Endothelial cell of umbilical vein (primary cell): ENCODE data around the gene WDFY3. TPM values are rescaled to one million over a fixed set of nuclear protein-coding genes. Genes with fewer than 3 reads are reported as not detected.

Source experiments
- BruUV-seq: library from RNA; stranded (reverse); fragments of 400-500 nt; replicated peaks from 2 replicates; lab custom pipeline; 2021; lab: Mats Ljungman, UMichigan
- CTCF ChIA-PET: fragments of 300-600, 350-600 bp; sonication (Branson Sonifier 250); formaldehyde crosslinking; loops from one replicate; lab custom pipeline; 2021; ENCODE audit warnings: antibody characterized with exemption, inconsistent platforms; lab: Charles Lee
- POLR2A ChIA-PET: fragments of 300-600, 350-600 bp; sonication (Branson Sonifier 250); formaldehyde crosslinking; loops from one replicate; lab custom pipeline; 2021; ENCODE audit warnings: antibody characterized with exemption, inconsistent platforms; lab: Charles Lee
- DNase-seq: peaks from one replicate; pipeline ENCODE4 v3.0.0-alpha.2; 2011; ENCODE audit warnings: low read depth, low spot score
- FAIRE-seq: peaks from 2 replicates; lab custom pipeline; 2011; peaks lifted over from hg19 to GRCh38; lab: Jason Lieb, UNC
- H2AFZ ChIP-seq: 2 replicates; pipeline ENCODE4 v1.6.0; 2012; ENCODE audit warnings: low read depth, low read length, control low read depth, inconsistent platforms
- H3K27ac ChIP-seq: 2 replicates; pipeline ENCODE4 v1.5.1; 2011; ENCODE audit warnings: low read depth, mild to moderate bottlenecking, control low read depth, low read length, moderate library complexity; ENCODE audit not compliant: insufficient read depth
- H3K27me3 ChIP-seq, 2 experiments: 2 replicates each; pipeline versions ENCODE4 v1.6.0 to v1.6.1; 2011; ENCODE audit warnings: low read length in 2 of 2, mixed read lengths in 1 of 2; ENCODE audit not compliant: control insufficient read depth in 2 of 2, insufficient read depth in 2 of 2
- H3K36me3 ChIP-seq, 2 experiments: 2 replicates in 1 of 2; 3 replicates in 1 of 2; pipeline ENCODE4 v1.5.1; 2011; ENCODE audit warnings: low read length in 2 of 2, mild to moderate bottlenecking in 1 of 2, moderate library complexity in 1 of 2; ENCODE audit not compliant: control insufficient read depth in 2 of 2, insufficient read depth in 2 of 2; ENCODE audit errors: extremely low read depth in 1 of 2
- H3K4me1 ChIP-seq: 3 replicates; pipeline ENCODE4 v1.5.1; 2011; ENCODE audit warnings: mild to moderate bottlenecking, low read length; ENCODE audit not compliant: control insufficient read depth, insufficient read depth; ENCODE audit errors: extremely low read depth
- H3K4me2 ChIP-seq: 2 replicates; pipeline ENCODE4 v1.6.1; 2011; ENCODE audit warnings: low read length, control low read depth, mixed read lengths; ENCODE audit not compliant: insufficient read depth
- H3K4me3 ChIP-seq, 3 experiments: fragments of 200-600 bp in 1 of 3; sonication (generic), shearing (Covaris generic) in 1 of 3; replicated peaks in 1 of 3; 2 replicates each; pipeline ENCODE4 v1.5.1; 2011 to 2016; ENCODE audit warnings: control low read depth in 3 of 3, low read length in 3 of 3, mild to moderate bottlenecking in 2 of 3, inconsistent platforms in 1 of 3, low read depth in 1 of 3, moderate library complexity in 1 of 3; ENCODE audit not compliant: insufficient read depth in 1 of 3
- H3K79me2 ChIP-seq: 2 replicates; pipeline ENCODE4 v1.6.0; 2012; ENCODE audit warnings: low read length, inconsistent platforms; ENCODE audit not compliant: control insufficient read depth, insufficient read depth
- H3K9ac ChIP-seq: replicated peaks from 2 replicates; pipeline ENCODE3; 2011; ENCODE audit warnings: low read length, control low read depth; ENCODE audit not compliant: insufficient read depth; ENCODE audit errors: extremely low read depth
- H3K9me1 ChIP-seq: replicated peaks from 3 replicates; pipeline ENCODE4 v1.6.0; 2011; ENCODE audit warnings: mild to moderate bottlenecking, low read length; ENCODE audit not compliant: control insufficient read depth, insufficient read depth; ENCODE audit errors: extremely low read depth
- H3K9me3 ChIP-seq: replicated peaks from 2 replicates; pipeline ENCODE4 v1.5.1; 2012; ENCODE audit warnings: low read length, inconsistent platforms; ENCODE audit not compliant: control insufficient read depth, insufficient read depth
- H4K20me1 ChIP-seq: replicated peaks from 2 replicates; pipeline ENCODE3; 2011; ENCODE audit warnings: mild to moderate bottlenecking, low read length; ENCODE audit not compliant: control insufficient read depth, insufficient read depth; ENCODE audit errors: extremely low read depth
- EZH2 ChIP-seq: IDR thresholded peaks from 2 replicates; pipeline ENCODE4 v1.6.1; 2012; ENCODE audit warnings: borderline replicate concordance, low read depth, mild to moderate bottlenecking, moderate library complexity, low read length, inconsistent platforms; ENCODE audit not compliant: severe bottlenecking
- FOS ChIP-seq: IDR thresholded peaks from 2 replicates; pipeline ENCODE4 v1.6.1; 2011; ENCODE audit warnings: mild to moderate bottlenecking, low read length, moderate library complexity, borderline replicate concordance; ENCODE audit not compliant: insufficient read depth
- JUN ChIP-seq: IDR thresholded peaks from 2 replicates; pipeline ENCODE4 v1.6.1; 2011; ENCODE audit warnings: borderline replicate concordance, low read depth; ENCODE audit not compliant: insufficient read length, insufficient read depth
- MYC ChIP-seq: IDR thresholded peaks from one replicate; pipeline ENCODE4 v1.6.1; 2011; ENCODE audit warnings: mild to moderate bottlenecking, low read depth, low read length
- POLR2A ChIP-seq: IDR thresholded peaks from 2 replicates; pipeline ENCODE4 v1.6.1; 2012; ENCODE audit warnings: low read depth, mild to moderate bottlenecking, control low read depth, low read length
- dilution Hi-C: fragments of 300-500 bp; cut with MboI; formaldehyde crosslinking; loops from one replicate; pipeline ENCODE4 v1.15.0; 2019; ENCODE audit warnings: low sequenced_read_pairs; ENCODE audit not compliant: extremely low pct_ligation_motif_present
- intact Hi-C: fragments of 100-400 bp; cut with micrococcal nuclease; formaldehyde crosslinking; loops from one replicate; pipeline ENCODE4 v1.10.0; 2022
- polyA plus RNA-seq, 4 experiments: library from polyadenylated mRNA; depleted of rRNA in 3 of 4; stranded (reverse) in 3 of 4; unstranded in 1 of 4; fragments of >200 nt; gene quantifications; 2 replicates each; pipeline versions ENCODE4 v1.2.1 to v1.2.3, GENCODE V29; 2011 to 2012; ENCODE audit warnings: missing spikeins in 1 of 4
- total RNA-seq: library from RNA; stranded (reverse); gene quantifications from 2 replicates; pipeline ENCODE4 v1.2.3, GENCODE V29; 2021
- TF ChIP-seq, protein P1 (sequence below): IDR thresholded peaks from 2 replicates; pipeline ENCODE4 v1.6.1; 2011; ENCODE audit not compliant: insufficient read depth, insufficient read length
- TF ChIP-seq, protein P2 (sequence below), 2 donors: IDR thresholded peaks; 1 replicate in 1 of 2; 2 replicates in 1 of 2; pipeline ENCODE4 v1.5.1; 2011; ENCODE audit warnings: low read length in 2 of 2, mild to moderate bottlenecking in 2 of 2, moderate library complexity in 2 of 2, control low read depth in 1 of 2, inconsistent platforms in 1 of 2, low read depth in 1 of 2; ENCODE audit not compliant: insufficient read depth in 1 of 2; ENCODE audit errors: extremely low read depth in 1 of 2

The WDFY3 gene
- total and polyA plus RNA-seq, 2 donors (not counting 3 experiments of a cell fraction or from before 2014, with no cell fraction given): 37.0 to 113 TPM

DNA sequence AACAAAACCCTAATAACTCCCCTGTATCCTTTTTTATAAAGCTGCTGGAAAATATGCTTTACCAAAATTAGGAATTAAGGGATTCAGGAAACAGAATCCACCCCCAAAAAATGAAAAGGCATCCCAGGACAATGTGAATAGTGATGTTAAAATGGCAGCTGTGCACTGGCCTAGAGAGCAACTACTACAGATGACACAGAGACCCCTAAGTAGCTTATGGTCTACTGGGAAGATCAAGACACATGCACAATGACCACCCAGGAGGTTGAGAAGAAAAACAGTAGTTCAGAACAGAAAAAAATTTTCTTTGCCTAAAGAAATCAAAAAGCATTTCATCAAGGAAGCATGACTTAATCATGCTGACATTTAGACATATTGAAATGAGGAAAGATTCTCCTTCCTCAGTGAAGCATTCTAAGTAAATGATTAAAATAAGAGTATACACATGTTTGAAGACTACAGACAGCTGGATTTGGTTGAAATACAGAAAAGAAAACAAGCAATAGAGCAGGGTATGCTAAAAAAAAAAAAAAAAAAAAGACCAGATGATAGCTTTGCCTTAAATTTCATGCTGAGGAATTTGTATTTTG lies 117.3 kb downstream of the WDFY3 start:
- POLR2A ChIA-PET: no interaction called here
- H3K27ac ChIP-seq: no peak overlapping the region
- intact Hi-C loops: no loop called here

More for the DNA sequence above, 117.3 kb downstream of the WDFY3 start:
- Histone ChIP-seq H3K9ac (no peak overlapping the region), H3K9me3 (no peaks in the 10 kb centered on the region), H3K4me3 (no peak overlapping the region), H3K4me2 (no peak overlapping the region), H3K36me3 (peaks cover 2 to 8% of the 10 kb centered on the region in 2 experiments), H4K20me1 (no peaks in the 10 kb centered on the region), H3K4me1 (peaks cover 10% of the 10 kb centered on the region), H3K27me3 (no peaks in the 10 kb centered on the region), H3K9me1 (no peaks in the 10 kb centered on the region), H3K79me2 (peaks cover 68% of the 10 kb centered on the region), H2AFZ (no peak overlapping the region)
- dilution Hi-C loops: no loop called here
- FAIRE-seq: no peak
- DNase-seq: no peak
- TF ChIP-seq FOS: no peak
- TF ChIP-seq EZH2: no peak
- no peak for TF ChIP-seq MYC
- TF ChIP-seq, protein P1, sequence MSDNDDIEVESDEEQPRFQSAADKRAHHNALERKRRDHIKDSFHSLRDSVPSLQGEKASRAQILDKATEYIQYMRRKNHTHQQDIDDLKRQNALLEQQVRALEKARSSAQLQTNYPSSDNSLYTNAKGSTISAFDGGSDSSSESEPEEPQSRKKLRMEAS: no peak
- TF ChIP-seq POLR2A: no peak
- TF ChIP-seq JUN: no peak
- TF ChIP-seq, protein P2, sequence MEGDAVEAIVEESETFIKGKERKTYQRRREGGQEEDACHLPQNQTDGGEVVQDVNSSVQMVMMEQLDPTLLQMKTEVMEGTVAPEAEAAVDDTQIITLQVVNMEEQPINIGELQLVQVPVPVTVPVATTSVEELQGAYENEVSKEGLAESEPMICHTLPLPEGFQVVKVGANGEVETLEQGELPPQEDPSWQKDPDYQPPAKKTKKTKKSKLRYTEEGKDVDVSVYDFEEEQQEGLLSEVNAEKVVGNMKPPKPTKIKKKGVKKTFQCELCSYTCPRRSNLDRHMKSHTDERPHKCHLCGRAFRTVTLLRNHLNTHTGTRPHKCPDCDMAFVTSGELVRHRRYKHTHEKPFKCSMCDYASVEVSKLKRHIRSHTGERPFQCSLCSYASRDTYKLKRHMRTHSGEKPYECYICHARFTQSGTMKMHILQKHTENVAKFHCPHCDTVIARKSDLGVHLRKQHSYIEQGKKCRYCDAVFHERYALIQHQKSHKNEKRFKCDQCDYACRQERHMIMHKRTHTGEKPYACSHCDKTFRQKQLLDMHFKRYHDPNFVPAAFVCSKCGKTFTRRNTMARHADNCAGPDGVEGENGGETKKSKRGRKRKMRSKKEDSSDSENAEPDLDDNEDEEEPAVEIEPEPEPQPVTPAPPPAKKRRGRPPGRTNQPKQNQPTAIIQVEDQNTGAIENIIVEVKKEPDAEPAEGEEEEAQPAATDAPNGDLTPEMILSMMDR (IDR thresholded peaks at IDR 0.05; ENCODE audit: extremely low read depth in 1 of 2, insufficient read depth in 1 of 2, low read depth in 1 of 2, low read length in 2 of 2): no peak
- no TSS peak for BruUV-seq
- CTCF ChIA-PET: interaction anchor here (1.0 kb wide), 1 partner anchor 122 kb away, joined by 3 read pairs; no protein-coding TSS in a partner anchor
